HTERT RPE-1 (cell line): Measurements from ENCODE around the gene ANO2.
"Not testable (repeated sequence)": the region's sequence is repeated elsewhere in the genome, so short reads cannot be mapped to it uniquely, and the experiment has no call there.

Source experiments
- in situ Hi-C: fragments of 300-500 bp; cut with MboI; formaldehyde crosslinking; loops from 4 replicates; pipeline ENCODE4 v1.14.3; 2020; ENCODE audit warnings: low sequenced_read_pairs

ANO2 gene

DNA sequence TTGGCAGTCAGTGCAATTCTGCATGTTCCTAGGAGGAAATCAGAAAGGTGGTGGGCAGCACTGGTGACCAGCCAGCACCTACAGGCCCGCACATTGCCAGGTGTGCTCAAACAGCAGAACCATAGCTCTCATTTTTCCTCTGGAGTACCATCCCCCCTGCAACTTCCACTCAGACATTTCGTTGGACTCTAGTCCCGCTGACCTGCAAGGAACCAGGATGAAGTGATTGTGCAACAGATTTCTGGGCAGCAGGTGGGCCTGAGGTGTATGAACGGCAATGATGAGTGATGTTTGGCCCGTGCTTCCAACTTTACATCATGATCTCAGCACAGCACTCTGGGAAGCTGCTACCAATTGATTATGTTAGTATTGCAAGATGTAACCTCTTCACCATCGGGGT is 383.2 kb downstream of the ANO2 start:
- in situ Hi-C loops, result no loop called here

GRCh38 chr12:5561057-5561456 is 384.0 kb downstream of the ANO2 start:
- in situ Hi-C loops, result no loop called here

DNA sequence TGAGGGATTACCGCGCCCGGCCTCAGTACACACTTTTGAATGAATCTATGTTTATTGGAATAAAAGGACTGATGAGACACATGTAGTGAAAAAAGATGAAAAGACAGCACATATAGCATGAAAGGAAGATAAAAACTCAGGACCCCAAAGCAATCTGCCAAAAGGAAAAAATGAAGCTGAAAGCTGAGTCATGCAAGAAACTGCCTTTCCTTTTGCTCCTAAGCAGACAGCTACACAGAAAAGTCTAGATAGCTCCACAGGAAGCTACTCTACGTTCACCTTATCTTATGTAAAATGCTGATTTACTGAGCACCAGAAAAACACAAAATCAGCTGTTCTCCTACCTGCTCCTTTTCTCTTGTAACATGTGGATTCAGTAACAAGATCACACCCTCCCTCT is 384.8 kb downstream of the ANO2 start:
- in situ Hi-C loops, result no loop called here

DNA sequence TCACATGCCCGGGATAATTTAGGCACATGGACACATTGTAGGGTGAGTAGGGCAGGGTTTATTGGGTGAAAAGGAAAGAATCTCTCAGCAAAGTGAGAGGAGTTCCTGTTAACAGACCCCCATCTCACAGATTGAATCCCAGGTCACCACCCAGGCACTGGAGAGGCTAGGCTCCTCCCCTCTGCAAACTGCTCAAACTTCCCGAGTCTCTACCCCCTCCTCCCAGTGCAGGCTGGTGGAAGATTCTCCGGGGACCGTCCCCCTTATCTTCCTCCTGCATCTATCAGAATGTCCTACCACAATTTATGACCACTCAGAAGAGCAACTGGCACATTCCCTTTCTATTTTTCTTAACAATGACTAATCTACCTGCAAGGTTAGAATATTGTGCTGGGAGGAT is 387.2 kb downstream of the ANO2 start:
- in situ Hi-C loops, result no loop called here

DNA sequence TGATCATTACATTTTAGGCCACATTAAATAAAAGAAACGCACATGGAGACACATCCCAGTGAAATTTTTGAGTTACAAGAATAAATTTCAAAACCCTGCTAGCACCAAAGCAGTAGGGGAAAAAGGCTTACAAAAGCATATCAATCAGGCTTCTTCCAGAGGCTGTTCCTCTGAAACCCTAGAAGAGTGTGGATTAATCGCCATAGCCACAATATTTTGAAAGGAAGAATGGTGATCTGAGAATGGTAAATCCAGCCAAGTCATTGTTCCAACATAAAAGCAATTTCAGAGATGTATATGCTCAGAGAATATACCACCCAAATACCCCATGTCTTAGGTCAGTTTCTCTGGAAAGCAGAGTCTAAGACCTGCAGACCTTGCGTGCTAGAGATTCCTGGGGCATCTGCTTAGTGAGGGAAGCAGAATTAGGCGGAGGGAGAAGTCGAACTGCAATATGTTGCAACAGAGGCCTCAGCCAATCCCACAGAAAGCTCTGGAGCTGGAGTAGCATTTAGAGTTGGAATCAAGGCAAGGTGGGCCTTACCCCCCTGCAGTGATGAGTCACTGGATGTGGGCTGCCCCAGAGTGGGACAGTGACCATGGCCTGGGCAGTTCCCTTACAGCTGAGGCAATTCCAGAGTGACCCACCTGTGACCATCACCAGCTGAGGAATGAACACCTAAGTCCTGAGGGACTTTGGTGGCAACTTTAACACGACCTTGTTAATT is 387.9 kb downstream of the ANO2 start:
- in situ Hi-C loops, result no loop called here

- in situ Hi-C loops, result no loop called here
Observed at GRCh38 chr12:5556033-5556614, 388.9 kb downstream of the ANO2 start.

DNA sequence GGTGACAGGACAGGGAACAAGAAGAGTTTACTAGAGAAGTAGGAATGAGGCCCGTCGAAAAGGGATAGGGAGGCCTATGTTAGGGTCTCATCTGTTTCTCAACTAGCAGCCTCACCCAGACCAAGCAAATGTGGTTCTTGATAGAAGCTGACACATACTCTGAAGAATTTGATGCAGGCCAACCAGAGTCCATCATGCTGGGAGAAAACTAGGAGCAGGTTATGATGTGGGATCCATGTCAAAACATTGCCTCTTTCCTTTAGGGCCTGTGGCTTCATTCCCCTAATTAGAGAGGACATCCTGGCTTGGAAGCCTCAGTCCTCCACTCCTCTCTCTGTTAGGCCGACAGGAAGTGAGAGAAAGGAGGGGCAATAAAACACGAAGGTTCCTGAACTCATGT is 390.3 kb downstream of the ANO2 start:
- in situ Hi-C loops, result no loop called here

- in situ Hi-C loops, result no loop called here
Observed at GRCh38 chr12:5549011-5549410, 396.0 kb downstream of the ANO2 start.

DNA sequence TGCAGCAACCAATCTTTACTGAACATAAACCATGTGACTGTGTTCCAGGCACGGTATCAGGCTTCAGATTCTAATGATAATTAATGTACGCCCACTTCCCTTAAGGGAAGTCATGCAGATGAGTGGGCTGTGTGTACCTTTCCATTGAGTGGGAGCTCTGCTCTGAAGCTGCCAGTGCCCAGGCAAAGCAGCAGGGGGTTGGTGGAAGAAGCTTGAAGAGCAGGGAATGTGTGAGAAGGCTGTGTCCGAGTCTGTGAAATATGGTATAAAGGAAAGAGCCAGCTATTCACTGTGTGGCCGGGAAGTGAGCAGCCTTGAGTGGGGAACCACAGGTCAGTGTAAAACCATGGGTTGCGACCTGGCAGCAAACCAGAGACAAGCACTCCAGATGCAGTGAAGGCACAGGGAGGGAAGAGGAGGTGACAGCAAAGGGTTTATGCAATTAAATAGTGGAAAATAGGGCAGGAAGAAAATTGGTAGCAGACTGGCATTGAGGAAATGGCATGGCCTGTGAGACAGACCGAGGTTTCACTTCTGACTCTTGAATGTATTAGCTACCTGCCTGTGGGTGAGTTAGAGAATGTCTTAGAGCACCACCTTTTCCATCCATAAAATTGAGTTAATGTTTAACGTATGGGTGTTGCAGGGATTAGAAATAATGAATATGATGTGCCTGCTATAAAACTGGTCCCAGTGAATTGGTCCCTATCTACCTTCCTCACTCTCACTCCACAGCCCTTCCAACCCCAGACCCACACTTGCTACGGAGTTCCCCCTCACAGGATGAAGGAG is 396.7 kb downstream of the ANO2 start:
- in situ Hi-C loops, result no loop called here

DNA sequence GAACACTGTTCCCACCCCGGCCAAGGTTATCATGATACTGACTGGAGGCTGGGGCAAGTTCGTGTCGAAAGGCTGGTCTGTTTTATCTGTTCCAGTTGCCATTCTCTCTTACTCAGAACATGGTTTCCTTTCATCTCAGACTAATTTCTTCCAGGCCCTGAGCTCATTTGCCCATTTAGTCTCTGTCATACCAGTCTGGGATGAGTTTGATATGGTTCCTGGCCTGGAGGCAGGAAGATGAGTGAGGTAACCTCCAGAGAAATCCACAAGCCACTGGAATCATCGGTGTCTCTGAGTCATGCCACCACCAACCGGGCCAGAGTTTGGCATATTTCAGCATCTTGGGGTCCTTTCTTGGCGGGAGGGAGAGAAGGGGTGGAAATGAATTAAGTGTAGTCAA is 398.4 kb downstream of the ANO2 start:
- in situ Hi-C loops, result no loop called here

DNA sequence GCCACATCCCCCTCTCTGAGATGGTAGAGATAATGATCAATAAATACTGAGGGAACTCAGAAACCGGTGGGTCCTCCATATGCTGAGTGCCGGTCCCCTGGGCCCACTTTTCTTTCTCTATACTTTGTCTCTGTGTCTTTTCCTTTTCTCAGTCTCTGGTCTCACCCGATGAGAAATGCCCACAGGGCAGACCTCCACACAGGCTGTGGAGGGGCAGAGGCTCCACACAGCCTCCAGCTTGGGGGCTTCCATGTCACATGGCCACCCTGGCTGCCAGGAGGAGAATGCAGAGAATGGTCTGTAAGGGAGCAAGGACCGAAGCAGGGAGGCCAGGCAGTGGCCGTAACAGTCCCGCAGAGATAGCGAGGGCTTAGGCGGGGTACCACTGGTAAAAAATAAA is 407.3 kb downstream of the ANO2 start:
- in situ Hi-C loops, result no loop called here

DNA sequence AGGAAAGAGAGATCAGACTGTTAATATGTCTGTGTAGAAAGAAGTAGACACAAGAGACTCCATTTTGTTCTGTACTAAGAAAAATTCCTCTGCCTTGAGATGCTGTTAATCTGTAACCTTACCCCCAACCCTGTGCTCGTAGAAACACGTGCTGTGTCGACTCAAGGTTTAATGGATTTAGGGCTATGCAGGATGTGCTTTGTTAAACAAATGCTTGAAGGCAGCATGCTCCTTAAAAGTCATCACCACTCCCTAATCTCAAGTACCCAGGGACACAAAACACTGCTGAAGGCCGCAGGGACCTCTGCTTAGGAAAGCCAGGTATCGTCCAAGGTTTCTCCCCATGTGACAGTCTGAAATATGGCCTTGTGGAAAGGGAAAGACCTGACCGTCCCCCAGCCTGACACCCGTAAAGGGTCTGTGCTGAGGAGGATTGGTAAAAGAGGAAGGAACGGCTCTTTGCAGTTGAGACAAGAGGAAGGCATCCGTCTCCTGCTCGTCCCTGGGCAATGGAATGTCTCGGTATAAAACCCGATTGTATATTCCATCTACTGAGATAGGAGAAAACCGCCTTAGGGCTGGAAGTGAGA is 407.9 kb downstream of the ANO2 start:
- in situ Hi-C loops, result not testable (repeated sequence)

DNA sequence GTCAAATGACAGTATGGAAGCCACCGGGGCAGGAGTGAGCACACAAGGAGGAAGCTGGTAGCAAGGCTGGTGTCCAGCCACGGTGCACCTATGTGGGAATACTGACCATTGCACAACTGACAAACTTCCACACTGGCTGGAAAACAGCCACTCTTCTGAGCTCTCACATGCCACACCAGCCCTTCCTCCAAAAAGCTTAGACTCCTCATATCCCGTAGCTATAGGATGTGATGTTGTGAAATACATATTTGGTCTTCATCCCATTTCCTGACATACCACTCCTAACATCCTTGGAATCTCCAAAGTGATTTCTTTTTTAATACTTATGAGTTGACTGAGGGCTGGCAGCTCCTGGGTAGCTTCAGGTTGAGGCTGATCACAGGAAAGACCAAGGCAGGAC is 409.5 kb downstream of the ANO2 start:
- in situ Hi-C loops, result no loop called here

GRCh38 chr12:5534426-5535199 is 410.4 kb downstream of the ANO2 start:
- in situ Hi-C loops, result no loop called here

DNA sequence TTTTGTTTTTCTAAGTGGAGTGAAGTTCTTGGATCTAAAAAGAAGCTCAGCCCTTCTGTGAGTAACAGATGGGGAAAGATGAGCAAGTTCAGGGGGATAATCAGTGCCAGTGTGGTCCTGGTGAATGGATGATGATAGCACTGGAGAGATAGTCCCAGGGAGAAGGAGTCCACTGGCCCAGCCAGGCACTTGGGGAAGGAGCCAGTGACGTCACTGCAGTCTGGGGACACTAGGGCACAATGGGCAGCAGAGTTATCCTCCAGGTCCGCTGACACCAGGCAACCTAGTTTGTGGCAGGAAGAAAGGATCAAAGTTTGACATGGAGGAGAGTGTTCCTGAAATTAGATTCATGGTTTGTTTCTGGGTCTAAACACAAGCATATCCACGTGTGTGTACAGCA is 411.7 kb downstream of the ANO2 start:
- in situ Hi-C loops, result no loop called here

DNA sequence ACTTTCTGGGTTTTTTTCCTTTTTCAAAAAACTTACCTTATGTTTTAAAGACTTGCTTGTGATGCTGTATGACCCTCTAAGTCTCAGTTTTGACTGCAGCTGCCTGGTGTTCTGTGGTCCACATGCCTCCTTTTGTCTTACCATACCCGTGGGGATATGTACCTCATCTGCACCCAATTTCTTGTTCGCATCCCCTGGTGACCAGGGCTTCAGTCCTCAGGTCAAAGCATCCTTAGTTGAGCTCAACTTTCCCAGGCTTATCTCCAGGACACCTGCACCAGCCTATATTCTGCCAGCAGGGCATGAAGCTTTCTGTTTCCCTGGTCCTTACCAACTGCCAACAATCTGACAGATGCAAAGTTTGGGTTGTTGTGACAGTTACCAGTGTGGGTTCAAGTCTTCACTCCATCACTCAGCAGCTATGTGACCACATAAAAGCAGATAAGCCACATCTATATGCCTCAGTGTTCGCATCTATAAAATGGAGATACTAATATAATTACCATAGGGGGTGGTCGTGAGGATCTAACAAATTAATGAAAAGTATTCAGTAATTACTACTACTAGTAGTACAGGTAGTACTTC is 419.2 kb downstream of the ANO2 start:
- in situ Hi-C loops, result no loop called here

- in situ Hi-C loops, result no loop called here
Observed at GRCh38 chr12:5524769-5525436, 420.2 kb downstream of the ANO2 start.

DNA sequence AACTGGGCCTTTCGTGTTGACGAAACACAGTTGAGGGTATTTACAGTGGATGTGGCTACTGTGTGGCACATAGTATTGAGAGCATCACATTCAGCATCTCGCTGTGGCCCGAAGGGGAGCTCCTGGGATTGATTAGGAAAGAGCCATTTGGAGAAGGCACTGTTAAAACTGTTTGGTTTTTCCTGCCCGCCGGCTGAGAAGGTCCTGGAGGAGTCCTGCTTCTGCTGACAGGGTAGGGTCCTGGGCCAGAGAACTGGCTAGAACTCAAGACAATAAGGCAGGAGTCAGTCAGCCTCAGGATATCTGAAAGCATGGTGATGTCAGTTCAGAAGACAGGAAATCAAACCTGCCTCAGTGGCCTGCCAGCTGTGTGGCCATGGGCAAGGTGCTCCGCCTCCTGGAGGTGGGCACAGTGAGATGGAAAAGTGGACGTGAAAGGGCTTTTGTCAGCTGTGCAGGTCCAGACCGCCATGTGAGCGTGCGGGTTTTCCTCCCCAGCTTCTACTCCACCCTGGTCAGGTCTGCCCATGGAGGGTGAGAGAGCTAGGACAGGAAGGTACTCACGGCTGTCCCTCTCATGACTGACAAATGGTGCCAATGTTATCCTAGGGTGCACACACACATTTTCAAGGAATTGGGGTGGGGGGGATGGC is 420.8 kb downstream of the ANO2 start:
- in situ Hi-C loops, result no loop called here

- in situ Hi-C loops, result no loop called here
Observed at GRCh38 chr12:5523396-5524115, 421.5 kb downstream of the ANO2 start.
